Measurements from ENCODE around the gene KL. TPM values are rescaled to one million over a fixed set of nuclear protein-coding genes. Genes with fewer than 3 reads are reported as not detected.

The KL gene
- polyA plus RNA-seq, 2 of the 4 experiments (the other 2 are of a cell fraction): 0.01 TPM; not detected in 1

GRCh38 chr13:33014291-33014690 lies 1.9 kb upstream of the KL start:
- ATAC-seq: no peak
- ChIA-PET CTCF (no interaction called here), POLR2A (no interaction called here)
- no peak for TF ChIP-seq ZFP36 (IDR thresholded peaks at IDR 0.05; ENCODE audit: borderline replicate concordance, partially characterized antibody)
- no peak for TF ChIP-seq FOSL2 (IDR thresholded peaks at IDR 0.05)
- no peak for TF ChIP-seq FOSL2 (CRISPR knock-in tag; IDR thresholded peaks at IDR 0.05)
- no peak for TF ChIP-seq MAZ (IDR thresholded peaks at IDR 0.05; ENCODE audit: borderline replicate concordance, low read depth, low read length)
- DNase-seq (ENCODE audit: low read depth in 1 of 2, low spot score in 1 of 2): no peak
- 37% methylated on average over 4 of the region's 4 CpGs for WGBS (ENCODE audit: missing lambda C conversion rate)
- Histone ChIP-seq H3K9me3 (no peaks in the 10 kb centered on the region), H3K4me3 (no peak overlapping the region), H3K4me1 (no peaks in the 10 kb centered on the region), H3K27ac (no peak overlapping the region), H3K4me2 (no peak overlapping the region)
- no peak for FAIRE-seq

DNA sequence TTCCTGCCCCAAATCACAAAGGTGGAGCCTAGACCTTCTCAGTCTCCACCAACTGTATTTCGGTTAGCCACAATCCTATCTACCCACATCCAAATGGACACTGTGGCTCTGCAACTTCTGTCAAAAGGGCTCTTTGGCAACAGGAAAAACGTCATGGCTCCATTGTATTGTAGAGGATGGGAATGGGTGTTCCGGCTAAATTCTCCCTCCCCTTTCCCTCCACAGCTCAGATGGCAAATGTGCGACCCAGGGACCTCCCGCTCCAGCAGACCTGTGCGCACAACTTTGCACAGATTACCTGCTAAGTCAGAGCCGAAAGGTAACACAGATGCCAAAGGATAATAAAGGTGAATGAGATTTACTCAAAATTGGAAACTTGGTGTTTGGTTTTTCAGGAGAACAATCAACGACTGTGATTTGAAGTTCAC lies 968 bp upstream of the KL start:
- TF ChIP-seq HOXB13 (CRISPR knock-in tag; IDR thresholded peaks at IDR 0.05; ENCODE audit: low read depth) (no peak), SREBF2 (IDR thresholded peaks at IDR 0.05) (no peak), MYC (IDR thresholded peaks at IDR 0.05; ENCODE audit: borderline replicate concordance, low read length) (no peak), SMC3 (IDR thresholded peaks at IDR 0.05) (no peak), CHD4 (IDR thresholded peaks at IDR 0.05; ENCODE audit: borderline replicate concordance) (no peak), ZC3H11A (IDR thresholded peaks at IDR 0.05) (no peak), ZNF302 (CRISPR knock-in tag; IDR thresholded peaks at IDR 0.05) (no peak), RARB (CRISPR knock-in tag; IDR thresholded peaks at IDR 0.05) (no peak), FOXS1 (CRISPR knock-in tag; IDR thresholded peaks at IDR 0.05) (no peak), KDM1A (IDR thresholded peaks at IDR 0.05; ENCODE audit: low read depth) (no peak), JUN (IDR thresholded peaks at IDR 0.05) (no peak), JUNB (IDR thresholded peaks at IDR 0.05) (no peak), FOSL2 (IDR thresholded peaks at IDR 0.05) (no peak), FOSL2 (CRISPR knock-in tag; IDR thresholded peaks at IDR 0.05) (no peak), RNF2 (IDR thresholded peaks at IDR 0.05; ENCODE audit: borderline replicate concordance, low read depth) (no peak), POLR2AphosphoS2 (conservative IDR thresholded peaks at IDR 0.05; ENCODE audit: low read length) (no peak), RAD21 (conservative IDR thresholded peaks at IDR 0.05 in 1 of 2, IDR thresholded peaks at IDR 0.05 in 1 of 2) (no peak), GATA3 (IDR thresholded peaks at IDR 0.05; ENCODE audit: borderline replicate concordance) (no peak), CHD2 (IDR thresholded peaks at IDR 0.05; ENCODE audit: low read length, partially characterized antibody) (no peak)
- TF ChIP-seq, protein P1, sequence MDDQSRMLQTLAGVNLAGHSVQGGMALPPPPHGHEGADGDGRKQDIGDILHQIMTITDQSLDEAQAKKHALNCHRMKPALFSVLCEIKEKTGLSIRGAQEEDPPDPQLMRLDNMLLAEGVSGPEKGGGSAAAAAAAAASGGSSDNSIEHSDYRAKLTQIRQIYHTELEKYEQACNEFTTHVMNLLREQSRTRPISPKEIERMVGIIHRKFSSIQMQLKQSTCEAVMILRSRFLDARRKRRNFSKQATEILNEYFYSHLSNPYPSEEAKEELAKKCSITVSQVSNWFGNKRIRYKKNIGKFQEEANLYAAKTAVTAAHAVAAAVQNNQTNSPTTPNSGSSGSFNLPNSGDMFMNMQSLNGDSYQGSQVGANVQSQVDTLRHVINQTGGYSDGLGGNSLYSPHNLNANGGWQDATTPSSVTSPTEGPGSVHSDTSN (IDR thresholded peaks at IDR 0.05): no peak
- 76% methylated on average over 8 of the region's 8 CpGs for WGBS (ENCODE audit: missing lambda C conversion rate)
- no peak overlapping the region for H3K4me2 ChIP-seq
- no peaks in the 10 kb centered on the region for H3K4me1 ChIP-seq
- ATAC-seq (no peak), DNase-seq (ENCODE audit: low read depth in 1 of 2, low spot score in 1 of 2) (no peak), FAIRE-seq (no peak)
- H3K27ac ChIP-seq: no peak overlapping the region
- no peaks in the 10 kb centered on the region for H3K9me3 ChIP-seq
- CTCF ChIA-PET: no interaction called here
- H3K4me3 ChIP-seq: no peak overlapping the region
- POLR2A ChIA-PET: no interaction called here

GRCh38 chr13:33015791-33016323 lies 366 bp upstream of the KL start:
- no peaks in the 10 kb centered on the region for H3K4me1 ChIP-seq
- DNase-seq (ENCODE audit: low read depth in 1 of 2, low spot score in 1 of 2): no peak
- CTCF ChIA-PET: no interaction called here
- POLR2A ChIA-PET: no interaction called here
- H3K4me2 ChIP-seq: peak overlapping the region; percentile 79; the same call in 2 of the 3 replicates
- H3K9me3 ChIP-seq: no peaks in the 10 kb centered on the region
- H3K4me3 ChIP-seq: peak overlapping the region; percentile 47
- FAIRE-seq: no peak
- TF ChIP-seq, protein P2, sequence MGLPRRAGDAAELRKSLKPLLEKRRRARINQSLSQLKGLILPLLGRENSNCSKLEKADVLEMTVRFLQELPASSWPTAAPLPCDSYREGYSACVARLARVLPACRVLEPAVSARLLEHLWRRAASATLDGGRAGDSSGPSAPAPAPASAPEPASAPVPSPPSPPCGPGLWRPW (IDR thresholded peaks at IDR 0.05): no peak
- no peak for TF ChIP-seq POLR2A (IDR thresholded peaks at IDR 0.05; ENCODE audit: low read length)
- TF ChIP-seq FOXS1 (CRISPR knock-in tag; IDR thresholded peaks at IDR 0.05): no peak
- no peak for TF ChIP-seq MAZ (IDR thresholded peaks at IDR 0.05; ENCODE audit: borderline replicate concordance, low read depth, low read length)
- no peak for TF ChIP-seq CHD2 (IDR thresholded peaks at IDR 0.05; ENCODE audit: low read length, partially characterized antibody)
- TF ChIP-seq, protein P3, sequence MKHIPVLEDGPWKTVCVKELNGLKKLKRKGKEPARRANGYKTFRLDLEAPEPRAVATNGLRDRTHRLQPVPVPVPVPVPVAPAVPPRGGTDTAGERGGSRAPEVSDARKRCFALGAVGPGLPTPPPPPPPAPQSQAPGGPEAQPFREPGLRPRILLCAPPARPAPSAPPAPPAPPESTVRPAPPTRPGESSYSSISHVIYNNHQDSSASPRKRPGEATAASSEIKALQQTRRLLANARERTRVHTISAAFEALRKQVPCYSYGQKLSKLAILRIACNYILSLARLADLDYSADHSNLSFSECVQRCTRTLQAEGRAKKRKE (CRISPR knock-in tag; IDR thresholded peaks at IDR 0.05; ENCODE audit: low read depth): no peak
- no peak for TF ChIP-seq CHD4 (IDR thresholded peaks at IDR 0.05; ENCODE audit: borderline replicate concordance)
- TF ChIP-seq BHLHE40 (IDR thresholded peaks at IDR 0.05; ENCODE audit: low read depth, low read length): no peak
- no peak for TF ChIP-seq JUNB (IDR thresholded peaks at IDR 0.05)
- TF ChIP-seq CBX8 (IDR thresholded peaks at IDR 0.05): no peak
- TF ChIP-seq ZFP36 (IDR thresholded peaks at IDR 0.05; ENCODE audit: borderline replicate concordance, partially characterized antibody): no peak
- TF ChIP-seq ZNF302 (CRISPR knock-in tag; IDR thresholded peaks at IDR 0.05): no peak
- TF ChIP-seq HOXA7 (CRISPR knock-in tag; IDR thresholded peaks at IDR 0.05): no peak
- no peak for TF ChIP-seq FOSL2 (IDR thresholded peaks at IDR 0.05)
- TF ChIP-seq FOSL2 (CRISPR knock-in tag; IDR thresholded peaks at IDR 0.05): no peak
- no peak for TF ChIP-seq ZSCAN20 (CRISPR knock-in tag; IDR thresholded peaks at IDR 0.05)
- no peak for TF ChIP-seq MAFK (IDR thresholded peaks at IDR 0.05; ENCODE audit: partially characterized antibody)
- no peak for TF ChIP-seq NPAS2 (CRISPR knock-in tag; IDR thresholded peaks at IDR 0.05; ENCODE audit: borderline replicate concordance)
- TF ChIP-seq HOXB5 (CRISPR knock-in tag; IDR thresholded peaks at IDR 0.05): no peak
- ATAC-seq: no peak
- WGBS (ENCODE audit: missing lambda C conversion rate): 93% methylated on average over 12 of the region's 52 CpGs
- H3K27ac ChIP-seq: peak overlapping the region in 1 of 2 experiments; percentile 64; a peak in 2 of 6 replicates

Data from A549 (cell line).